DMS53 (cell line): Measurements from ENCODE around the gene RBPJ.

Source experiments
- DNase-seq: peaks from one replicate; lab custom pipeline; 2025; lab: John Stamatoyannopoulos, UW

The RBPJ gene

DNA sequence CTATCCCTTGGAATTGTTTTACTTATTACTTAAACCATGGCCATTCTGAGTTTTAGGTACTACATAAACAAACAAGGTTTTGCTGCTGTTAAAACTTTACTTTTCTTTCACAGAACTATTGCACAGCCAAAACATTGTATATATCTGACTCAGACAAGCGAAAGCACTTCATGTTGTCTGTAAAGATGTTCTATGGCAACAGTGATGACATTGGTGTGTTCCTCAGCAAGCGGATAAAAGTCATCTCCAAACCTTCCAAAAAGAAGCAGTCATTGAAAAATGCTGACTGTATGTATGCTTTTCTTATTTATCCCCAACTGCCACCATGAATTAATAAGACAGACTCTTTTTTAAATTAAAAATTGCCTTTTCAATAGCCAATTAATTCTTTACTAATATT is 99.6 kb downstream of the RBPJ start:
- DNase-seq = no peak

- no peak for DNase-seq
Observed at GRCh38 chr4:26420913-26421312, 100.1 kb downstream of the RBPJ start.

DNA sequence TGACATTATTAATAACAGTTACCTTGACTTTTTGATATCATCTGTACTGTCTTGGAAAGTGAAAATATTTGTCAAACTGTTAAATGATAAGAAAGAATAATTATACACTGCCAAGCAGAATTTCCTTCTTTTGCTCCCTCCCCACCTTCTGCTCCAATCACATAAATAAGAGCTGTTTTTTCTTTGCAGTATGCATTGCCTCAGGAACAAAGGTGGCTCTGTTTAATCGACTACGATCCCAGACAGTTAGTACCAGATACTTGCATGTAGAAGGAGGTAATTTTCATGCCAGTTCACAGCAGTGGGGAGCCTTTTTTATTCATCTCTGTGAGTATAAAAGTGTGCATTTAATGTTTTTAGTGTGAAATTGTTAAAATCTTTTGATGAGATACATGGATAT is 103.3 kb downstream of the RBPJ start:
- DNase-seq = no peak

DNA sequence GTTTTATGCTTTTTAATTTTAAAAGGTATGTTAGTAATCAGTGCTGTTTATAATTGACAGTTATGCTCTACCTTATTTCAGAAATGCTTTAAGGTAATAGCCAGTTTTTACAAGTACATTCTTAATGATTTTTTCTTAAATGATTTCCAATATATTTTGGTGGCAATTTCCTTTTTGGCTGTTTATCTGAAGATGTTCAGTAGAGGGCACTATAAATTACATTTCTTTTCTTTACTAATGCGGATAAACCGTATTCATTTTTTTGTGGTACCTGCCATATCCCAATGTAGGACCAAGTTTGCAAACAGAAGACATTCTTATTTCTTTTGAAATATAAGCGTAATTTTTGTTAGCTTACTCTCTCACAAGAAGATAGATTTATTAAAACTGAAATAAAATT is 104.0 kb downstream of the RBPJ start:
- peak; percentile 33 for DNase-seq

DNA sequence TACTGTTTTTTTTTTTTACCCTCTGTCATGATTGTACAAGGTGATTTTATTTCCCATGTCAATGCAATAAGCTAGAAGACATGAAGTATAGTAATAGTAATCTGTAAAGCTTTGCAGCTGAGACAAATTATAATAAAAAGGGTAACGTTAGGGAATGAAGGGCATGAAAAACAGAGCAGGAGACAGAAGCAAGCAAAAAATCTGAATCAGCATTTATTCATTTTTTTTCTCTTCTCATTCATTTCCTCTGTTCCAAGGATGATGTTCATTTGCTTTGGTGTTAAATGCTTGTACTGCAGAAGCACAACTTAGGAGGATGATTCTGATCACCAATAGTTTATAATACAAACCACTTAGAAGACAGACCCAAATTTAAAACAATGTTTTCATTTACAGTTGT is 105.1 kb downstream of the RBPJ start:
- no peak for DNase-seq

- no peak for DNase-seq
Observed at GRCh38 chr4:26426892-26427291, 106.1 kb downstream of the RBPJ start.

GRCh38 chr4:26429910-26430309 is 109.1 kb downstream of the RBPJ start:
- DNase-seq = no peak

GRCh38 chr4:26431461-26432180 is 110.8 kb downstream of the RBPJ start:
- DNase-seq = no peak

DNA sequence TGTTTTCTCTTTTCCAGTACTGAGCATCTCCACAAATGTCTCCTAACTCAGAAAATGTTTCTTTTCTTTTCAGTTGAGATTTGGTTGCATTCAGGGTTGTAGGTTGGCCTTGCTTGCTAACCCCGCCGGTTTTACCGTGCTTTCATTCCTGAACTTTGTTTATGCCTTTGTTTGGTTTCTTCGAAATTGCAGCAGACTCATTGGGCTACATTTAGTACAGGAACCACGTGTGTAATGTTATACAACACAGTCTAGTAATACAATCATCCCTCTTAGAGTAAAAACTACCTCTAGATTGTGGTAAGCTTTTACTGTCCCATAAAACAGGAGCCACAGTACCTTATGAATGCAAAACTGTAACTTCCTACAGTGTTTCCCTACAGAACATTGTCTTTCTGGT is 111.6 kb downstream of the RBPJ start:
- DNase-seq = no peak

- no peak for DNase-seq
Observed at GRCh38 chr4:26433556-26433955, 112.7 kb downstream of the RBPJ start.

GRCh38 chr4:26434030-26434639 is 113.3 kb downstream of the RBPJ start:
- DNase-seq = no peak

- no peak for DNase-seq
Observed at GRCh38 chr4:26441102-26441501, 120.3 kb downstream of the RBPJ start.

- DNase-seq = no peak
Observed at GRCh38 chr4:26441771-26442170, 121.0 kb downstream of the RBPJ start.

DNA sequence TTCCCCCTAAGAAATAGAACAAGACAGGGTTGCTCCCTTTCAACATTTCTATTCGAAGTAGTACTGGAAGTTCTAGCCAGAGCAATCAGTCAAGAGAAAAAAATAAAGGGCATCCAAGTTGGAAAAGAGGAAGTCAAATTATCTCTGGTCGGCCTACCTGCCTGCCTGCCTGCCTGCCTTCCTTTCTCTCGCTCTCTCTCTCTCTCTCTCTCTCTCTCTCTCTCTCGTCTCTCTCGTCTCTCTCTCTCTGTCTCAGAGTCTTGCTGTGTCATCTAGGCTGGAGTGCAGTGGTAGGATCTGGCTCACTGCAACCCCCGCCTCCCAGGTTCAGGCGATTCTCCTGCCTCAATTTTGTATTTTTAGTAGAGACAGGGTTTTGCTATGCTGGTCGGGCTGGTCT is 126.6 kb downstream of the RBPJ start:
- no peak for DNase-seq

GRCh38 chr4:26450418-26450817 is 129.6 kb downstream of the RBPJ start:
- DNase-seq = peak; percentile 50

DNA sequence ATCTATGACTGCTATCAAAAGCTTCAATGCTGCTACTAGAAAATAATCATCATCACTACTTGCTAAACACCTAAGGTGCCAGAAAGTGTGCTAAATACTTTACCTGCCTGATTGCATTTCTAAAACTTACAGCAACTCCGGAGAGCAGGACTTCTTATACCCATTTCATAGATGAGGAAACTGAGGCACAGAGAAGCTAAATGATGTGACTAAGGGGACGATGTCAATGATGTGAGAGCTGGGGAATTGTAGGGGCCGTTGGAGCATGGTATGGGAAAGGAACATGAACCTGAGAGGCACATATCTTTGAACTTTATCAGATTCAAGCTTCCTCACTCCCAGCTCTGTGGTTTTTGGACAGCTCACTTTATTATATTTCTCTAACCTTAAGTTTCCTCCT is 130.8 kb downstream of the RBPJ start:
- DNase-seq = no peak

- DNase-seq = peak; percentile 99
Observed at GRCh38 chr4:26452565-26453531, 132.0 kb downstream of the RBPJ start.

GRCh38 chr4:26454961-26455360 is 134.1 kb downstream of the RBPJ start:
- no peak for DNase-seq

- DNase-seq = no peak
Observed at GRCh38 chr4:26455571-26455970, 134.8 kb downstream of the RBPJ start.

DNA sequence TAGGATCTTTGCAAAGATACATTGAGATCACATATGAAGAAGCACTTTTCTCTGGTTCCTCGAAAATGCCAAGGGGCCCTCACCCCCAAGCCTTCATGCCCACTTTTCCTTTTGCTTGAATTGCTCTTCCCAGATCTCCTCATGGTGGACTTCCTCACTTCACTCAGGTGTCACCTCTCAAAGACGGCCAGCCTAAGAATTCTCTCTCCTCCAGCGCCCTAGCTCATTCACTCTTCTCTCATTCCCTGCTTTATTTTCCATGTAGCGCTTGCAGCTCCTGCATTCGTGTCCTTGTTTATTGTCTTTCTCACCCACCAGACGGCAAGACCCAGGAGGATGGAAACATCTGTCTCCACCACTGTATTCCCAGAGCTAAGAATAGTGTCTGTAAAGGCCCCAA is 136.6 kb downstream of the RBPJ start:
- no peak for DNase-seq

DNA sequence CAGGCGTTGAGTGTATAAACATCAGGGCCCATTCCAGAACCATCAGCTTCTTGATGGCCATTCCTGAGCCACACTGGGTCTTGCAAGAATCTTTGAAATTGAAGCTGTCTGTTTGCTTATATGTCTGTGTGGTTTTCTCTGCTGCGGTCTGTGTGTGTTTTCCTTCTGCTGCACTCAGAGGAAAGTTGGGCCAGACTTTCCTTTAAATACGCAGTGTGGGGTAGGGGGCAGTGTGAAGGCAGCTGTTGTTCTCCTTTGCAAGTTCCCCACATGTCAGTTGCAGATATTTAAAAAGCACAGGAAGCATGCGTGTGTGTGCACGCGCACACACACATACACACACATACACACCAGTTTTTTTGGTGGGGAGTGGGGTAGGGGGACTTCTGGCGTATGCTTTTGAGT is 137.3 kb downstream of the RBPJ start:
- DNase-seq = no peak

- peak; percentile 94 for DNase-seq
Observed at GRCh38 chr4:26459054-26459755, 138.4 kb downstream of the RBPJ start.
